HG02588 (cell line): ENCODE measurements around the gene MGAT5B.

Experiments used
- ATAC-seq: cut with Tn5 transposase; IDR thresholded peaks from one replicate; pipeline ENCODE4 v1.9.1; 2021; ENCODE audit warnings: mild to moderate bottlenecking, moderate library complexity; ENCODE audit not compliant: unreplicated experiment

Gene MGAT5B

DNA sequence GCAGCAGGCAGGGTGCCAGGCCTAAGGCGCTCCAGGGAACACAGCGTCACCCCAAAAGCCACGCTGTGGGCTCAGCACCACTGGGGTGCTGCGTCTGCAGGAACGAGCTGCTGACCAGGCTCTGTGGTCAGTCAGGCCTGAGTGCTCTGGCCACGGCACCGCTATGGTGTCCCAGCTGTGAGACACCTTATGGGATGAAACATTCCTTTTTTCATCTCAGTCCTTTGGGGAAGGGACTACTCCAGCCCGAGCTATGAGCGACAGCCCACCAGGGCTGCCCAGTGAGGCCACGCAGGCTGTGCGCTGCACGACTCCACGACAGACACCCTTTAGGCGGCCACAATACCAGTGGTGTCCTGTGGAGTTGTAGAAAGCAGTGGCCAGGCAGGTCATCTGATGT lies 11.1 kb downstream of the MGAT5B start:
- ATAC-seq: no peak

DNA sequence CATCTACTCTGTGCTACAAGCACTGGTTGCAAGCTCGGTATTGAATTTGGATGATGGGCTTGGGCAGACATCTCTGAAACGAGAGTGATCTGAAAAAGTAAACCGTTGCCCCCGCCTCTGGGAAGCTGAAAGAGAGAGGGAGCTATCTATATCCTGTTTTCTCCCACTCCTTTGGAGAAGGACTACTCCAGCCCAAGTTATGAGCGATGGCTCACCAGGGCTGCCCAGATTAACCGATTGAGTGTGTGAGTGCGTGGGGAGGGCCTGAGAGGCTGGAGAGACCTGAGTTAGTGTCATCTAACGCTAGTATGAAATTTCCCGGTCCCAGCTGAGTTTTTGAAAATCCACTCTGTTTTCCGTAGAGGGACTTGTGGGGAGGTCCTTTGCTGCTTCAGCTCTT lies 11.5 kb downstream of the MGAT5B start:
- ATAC-seq: no peak

DNA sequence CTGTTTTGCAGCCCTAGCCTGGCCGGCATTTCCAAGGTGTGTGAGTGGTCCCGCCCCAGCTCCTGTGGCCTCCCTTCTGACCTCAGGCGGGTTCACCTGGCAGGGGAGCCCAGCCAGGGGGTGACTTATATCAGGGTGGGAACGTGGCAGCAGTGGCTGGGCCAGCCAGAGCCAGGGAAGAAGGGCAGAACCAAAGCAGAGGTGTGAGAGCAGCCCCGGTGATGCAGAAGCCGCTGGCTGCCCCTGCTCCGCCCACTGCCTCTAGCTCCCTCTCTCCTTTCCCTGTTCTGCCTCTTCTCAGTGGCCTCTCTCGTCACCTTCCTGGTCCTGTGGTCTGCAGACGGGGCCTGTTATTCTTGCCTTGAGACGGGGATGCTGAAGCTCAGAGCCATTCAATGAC lies 12.1 kb downstream of the MGAT5B start:
- ATAC-seq: no peak

- ATAC-seq: no peak
These were observed 12.8 kb downstream of the MGAT5B start for GRCh38 chr17:76880971-76881370.

GRCh38 chr17:76881408-76881807 lies 13.2 kb downstream of the MGAT5B start:
- no peak for ATAC-seq

DNA sequence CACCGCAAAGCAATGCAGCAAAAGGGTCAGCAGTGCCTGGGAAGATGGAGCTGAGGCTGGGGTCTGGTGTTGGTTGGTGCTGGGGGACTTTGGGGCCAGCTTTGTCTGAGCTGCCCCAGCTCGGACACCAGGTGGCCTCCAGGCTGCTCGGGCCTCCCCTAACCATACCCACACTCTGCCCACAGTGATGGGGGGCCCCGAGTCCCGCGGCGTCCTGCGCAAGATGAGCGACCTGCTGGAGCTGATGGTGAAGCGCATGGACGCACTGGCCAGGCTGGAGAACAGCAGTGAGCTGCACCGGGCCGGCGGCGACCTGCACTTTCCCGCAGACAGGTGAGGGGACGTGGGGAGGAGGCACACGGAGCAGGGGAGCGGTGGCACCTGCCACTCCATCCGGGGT lies 13.8 kb downstream of the MGAT5B start:
- no peak for ATAC-seq

- no peak for ATAC-seq
These were observed 15.7 kb downstream of the MGAT5B start for GRCh38 chr17:76883744-76884525.

DNA sequence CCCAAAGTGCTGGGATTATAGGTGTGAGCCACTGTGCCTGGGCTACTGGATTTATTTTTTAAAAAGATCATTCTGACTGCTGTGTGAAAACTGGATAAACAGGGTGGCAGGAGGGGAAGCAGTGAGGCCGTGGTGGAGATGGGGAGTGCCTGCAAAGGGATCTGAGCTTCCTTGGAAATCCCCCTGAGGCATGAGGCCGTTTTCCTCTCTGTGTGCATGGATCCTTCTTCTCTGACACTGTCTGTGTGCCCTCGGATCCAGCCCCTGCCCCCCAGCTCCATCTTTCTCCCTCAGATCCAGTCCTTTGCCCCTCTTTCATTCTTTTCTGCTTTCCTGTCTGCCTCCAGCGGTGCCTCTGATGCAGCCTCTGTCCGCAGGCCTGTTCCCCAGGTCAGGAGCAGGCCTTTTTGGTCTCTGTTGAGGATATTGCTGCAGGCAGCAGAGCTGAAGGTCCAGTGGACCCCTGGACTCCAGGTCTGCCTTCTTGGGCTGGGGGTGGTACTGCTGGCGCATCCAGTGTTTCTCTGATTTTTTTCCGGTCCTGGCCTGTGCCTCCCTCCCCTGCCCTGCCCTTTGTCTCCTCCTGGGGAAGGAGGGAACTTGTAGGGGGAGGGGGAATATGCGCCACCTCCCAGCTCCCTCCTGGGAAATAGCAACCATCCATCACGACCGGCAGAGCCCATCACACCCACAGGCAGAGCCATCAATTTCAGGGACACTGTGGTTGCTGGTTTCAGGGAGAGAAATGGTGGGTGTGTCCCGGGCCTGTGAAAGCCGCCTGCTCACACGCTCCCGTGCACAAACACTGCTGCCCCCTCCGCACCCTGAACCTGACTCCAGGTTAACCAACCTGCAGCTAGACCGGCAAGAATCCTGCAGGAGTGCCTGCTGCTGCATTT lies 17.0 kb downstream of the MGAT5B start:
- no peak for ATAC-seq

DNA sequence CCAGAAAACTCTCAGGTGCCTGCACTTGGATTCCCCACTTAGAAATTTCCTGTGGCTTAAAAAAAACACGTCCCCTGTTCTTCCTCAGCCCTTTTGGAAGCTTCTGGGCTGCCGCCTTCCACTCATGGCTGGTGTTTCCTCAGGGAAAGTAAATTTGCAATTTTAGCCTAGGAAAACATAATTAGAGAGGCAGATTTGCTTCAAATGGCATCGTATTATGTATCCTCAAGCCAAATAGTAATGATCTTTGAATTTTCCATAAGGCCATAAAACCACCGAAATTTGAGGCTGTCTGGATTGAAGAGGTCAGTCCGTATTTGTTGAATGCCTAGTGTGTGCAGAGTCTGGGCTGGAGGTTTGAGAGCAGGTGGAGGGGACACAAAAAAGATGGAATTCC lies 17.7 kb downstream of the MGAT5B start:
- no peak for ATAC-seq

GRCh38 chr17:76886395-76886794 lies 18.2 kb downstream of the MGAT5B start:
- ATAC-seq: no peak

DNA sequence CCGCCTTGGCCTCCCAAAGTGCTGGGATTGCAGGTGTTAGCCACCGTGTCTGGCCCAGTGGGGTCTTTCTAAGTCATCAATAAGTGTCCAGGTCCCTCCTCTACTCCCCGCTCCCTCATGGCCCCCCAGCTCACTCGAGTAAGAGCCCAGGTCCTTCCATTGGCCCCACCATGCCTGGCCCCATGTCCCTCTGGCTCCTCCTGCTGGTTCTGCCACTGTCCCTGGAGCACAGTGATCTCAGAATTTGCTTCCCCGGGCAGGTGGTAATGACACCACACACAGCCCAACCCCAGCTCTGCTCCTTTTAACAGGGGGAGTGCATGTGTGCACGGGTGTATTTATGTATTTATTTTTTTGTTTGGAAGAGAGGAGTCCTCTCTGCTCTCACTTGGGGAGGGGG lies 19.6 kb downstream of the MGAT5B start:
- no peak for ATAC-seq

DNA sequence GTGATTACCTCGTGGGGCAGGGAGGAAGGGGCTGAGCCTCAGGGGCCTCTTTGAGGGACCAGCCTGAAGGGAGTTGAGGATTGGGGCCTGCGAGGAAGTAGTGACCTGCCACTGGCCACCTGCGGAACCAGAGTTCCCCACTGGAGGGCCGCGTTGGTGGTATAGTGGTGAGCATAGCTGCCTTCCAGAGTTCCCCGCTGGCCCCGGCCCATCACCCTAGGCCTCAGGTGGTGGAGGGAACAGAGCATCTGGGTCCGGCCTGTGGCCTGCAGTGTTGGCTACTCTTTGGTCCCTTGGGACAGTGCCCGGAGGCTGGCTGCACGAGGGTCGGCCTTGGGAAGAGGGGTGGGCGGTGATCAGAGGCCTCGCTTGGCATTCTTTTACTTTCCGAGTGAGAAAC lies 20.5 kb downstream of the MGAT5B start:
- ATAC-seq: no peak

DNA sequence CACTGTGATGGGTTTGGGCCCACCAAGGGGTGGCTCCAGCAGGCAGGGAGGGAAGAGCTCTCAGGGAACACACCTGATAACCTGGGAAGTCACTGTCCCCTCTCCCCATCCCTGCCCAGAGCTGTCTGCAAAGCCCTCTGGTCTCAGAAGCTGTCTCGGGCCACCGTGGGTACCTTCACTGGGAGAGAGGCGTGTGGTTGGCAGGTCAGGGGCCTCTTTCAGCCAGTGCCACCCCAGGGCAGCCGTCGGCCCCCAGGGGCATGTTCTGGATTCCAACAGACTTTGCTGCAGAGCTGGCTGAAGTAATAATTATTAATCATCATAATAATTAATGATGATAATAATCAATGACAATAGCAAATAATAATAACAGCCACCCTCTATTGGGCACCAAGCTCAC lies 21.1 kb downstream of the MGAT5B start:
- no peak for ATAC-seq

DNA sequence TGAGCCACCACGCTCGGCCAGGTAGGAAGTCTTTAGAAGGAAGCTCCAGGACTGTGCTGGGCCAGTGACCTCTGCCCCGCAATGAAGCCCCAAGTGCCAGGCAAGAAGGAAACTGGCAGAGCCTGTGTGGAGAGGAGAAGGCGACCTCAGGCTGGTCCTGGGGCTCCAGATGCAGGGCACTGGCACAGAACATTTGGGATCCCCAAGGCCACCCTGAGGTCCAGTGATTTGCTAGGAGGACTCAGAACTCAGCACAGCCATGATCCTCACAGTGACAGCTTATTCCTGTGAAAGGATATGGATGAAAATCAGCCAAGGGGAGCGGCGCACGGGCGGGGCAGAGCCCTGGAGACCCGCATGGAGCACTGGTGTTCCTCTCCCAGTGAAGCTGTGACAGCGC lies 24.1 kb downstream of the MGAT5B start:
- no peak for ATAC-seq

GRCh38 chr17:76893623-76894334 lies 25.6 kb downstream of the MGAT5B start:
- ATAC-seq: no peak

- no peak for ATAC-seq
These were observed 26.6 kb downstream of the MGAT5B start for GRCh38 chr17:76894842-76895241.

GRCh38 chr17:76897023-76897422 lies 28.8 kb downstream of the MGAT5B start:
- ATAC-seq: no peak

DNA sequence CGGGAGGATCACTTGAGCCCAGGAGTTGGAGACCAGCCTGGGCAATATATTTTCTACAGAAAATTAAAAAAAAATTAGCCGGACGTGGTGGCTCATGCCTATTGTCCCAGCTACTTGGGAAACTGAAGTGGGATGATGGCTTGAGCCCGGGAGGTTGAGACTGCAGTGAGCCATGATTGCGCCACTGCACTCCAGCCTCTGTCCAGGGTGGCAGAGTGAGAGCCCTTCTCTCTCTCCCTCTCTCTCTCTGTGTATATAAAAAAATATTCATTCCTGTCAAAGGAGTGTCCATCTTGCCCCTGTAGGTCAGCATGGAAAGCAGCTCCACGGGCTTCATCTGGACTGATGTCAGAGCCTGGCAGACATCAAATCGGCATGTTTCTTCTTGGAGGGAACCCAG lies 31.2 kb downstream of the MGAT5B start:
- ATAC-seq: no peak

- no peak for ATAC-seq
These were observed 32.5 kb downstream of the MGAT5B start for GRCh38 chr17:76900723-76901122.

DNA sequence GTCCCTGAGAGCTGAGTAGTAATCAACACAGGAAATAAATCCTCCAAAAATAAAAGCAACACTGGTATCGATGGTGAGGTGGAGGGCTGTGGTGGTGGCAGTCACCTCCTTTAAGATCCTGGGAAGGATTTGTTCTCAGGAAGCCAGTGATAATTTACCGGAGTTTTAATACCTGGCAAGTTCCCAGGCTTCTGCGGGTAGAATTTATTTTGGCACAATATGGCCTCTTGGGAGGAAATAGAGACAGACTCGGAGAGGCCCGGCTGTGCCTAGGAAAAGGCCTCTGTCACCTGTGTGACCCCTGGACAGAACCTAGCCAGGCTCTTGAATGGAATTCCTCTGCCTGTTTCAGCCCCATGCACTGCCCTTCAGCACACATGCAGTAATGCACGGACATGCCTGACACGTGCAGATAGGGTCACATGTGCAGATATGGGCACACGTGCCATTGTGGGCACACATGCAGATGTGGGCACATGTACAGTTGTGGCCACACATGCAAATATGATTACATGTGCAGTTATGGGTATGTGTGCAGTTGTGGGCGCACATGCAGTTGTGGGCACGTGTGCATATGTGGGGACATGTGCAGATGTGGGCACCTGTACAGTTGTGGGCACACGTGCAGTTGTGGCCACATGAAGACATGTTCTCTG lies 33.5 kb downstream of the MGAT5B start:
- no peak for ATAC-seq

GRCh38 chr17:76902476-76902875 lies 34.3 kb downstream of the MGAT5B start:
- no peak for ATAC-seq
